Measurements from ENCODE around the gene SOS2. TPM values are rescaled to one million over a fixed set of nuclear protein-coding genes. Genes with fewer than 3 reads are reported as not detected.

SOS2 gene
- total and polyA plus RNA-seq, 2 of the 8 experiments (the other 6 are each of a cell fraction or from before 2014, with no cell fraction given), result 2.8 to 12.7 TPM

- no peak for DNase-seq (ENCODE audit: low read depth in 1 of 2, low spot score in 2 of 2)
- H3K27ac ChIP-seq (ENCODE audit: low read depth, low read length), result no peak overlapping the region
- TF ChIP-seq EP300 (IDR thresholded peaks at IDR 0.05; ENCODE audit: borderline replicate concordance in 1 of 2, low read depth in 2 of 2, low read length in 2 of 2), result no peak
- TF ChIP-seq YY1 (IDR thresholded peaks at IDR 0.05; ENCODE audit: low read depth, low read length), result no peak
- TF ChIP-seq BCL11A (IDR thresholded peaks at IDR 0.05; ENCODE audit: low read depth in 2 of 2, low read length in 2 of 2), result no peak
- TF ChIP-seq BACH1 (IDR thresholded peaks at IDR 0.05; ENCODE audit: low read length), result no peak
- TF ChIP-seq TBP (IDR thresholded peaks at IDR 0.05; ENCODE audit: low read depth, low read length), result no peak
- TF ChIP-seq HDAC6 (IDR thresholded peaks at IDR 0.05; ENCODE audit: low read depth, low read length), result no peak
- no peak for TF ChIP-seq SAP30 (IDR thresholded peaks at IDR 0.05; ENCODE audit: insufficient read depth, insufficient replicate concordance, low read length)
- no peak for TF ChIP-seq EZH2 (IDR thresholded peaks at IDR 0.05; ENCODE audit: low read depth, low read length, severe bottlenecking)
- H3K79me2 ChIP-seq (ENCODE audit: control insufficient read depth in 1 of 2, insufficient read depth in 2 of 2, low read length in 2 of 2), result no peaks in the 10 kb centered on the region; a peak in 1 of 4 replicates
- H3K4ac ChIP-seq (replicated peaks; ENCODE audit: insufficient read length, low read depth, low read length), result no peak overlapping the region
- no peak overlapping the region for H3K14ac ChIP-seq (ENCODE audit: insufficient read length)
- H2AFZ ChIP-seq (ENCODE audit: low read length), result no peak overlapping the region
- no peak overlapping the region for H3K4me2 ChIP-seq (ENCODE audit: insufficient read depth in 1 of 2, low read depth in 2 of 2, low read length in 2 of 2)
- no peak overlapping the region for H2BK20ac ChIP-seq (ENCODE audit: low read length)
- CTCF ChIA-PET (ENCODE audit: partially characterized antibody), result no interaction called here
- no peaks in the 10 kb centered on the region for H3K9me3 ChIP-seq (ENCODE audit: insufficient read depth in 2 of 2, low read depth in 1 of 2, low read length in 1 of 2)
- no peak overlapping the region for H3K18ac ChIP-seq (ENCODE audit: extremely low read depth, low read length)
- H4K8ac ChIP-seq (ENCODE audit: extremely low read depth, insufficient read depth, low read length), result no peak overlapping the region
- no peak overlapping the region for H4K5ac ChIP-seq (ENCODE audit: insufficient read length, low read depth, low read length)
- H3K56ac ChIP-seq (replicated peaks; ENCODE audit: insufficient read length, low read depth, low read length), result no peak overlapping the region
- H4K20me1 ChIP-seq (replicated peaks in 1 of 2; ENCODE audit: control insufficient read depth in 1 of 2, insufficient read depth in 2 of 2, low read length in 2 of 2), result peaks cover 0 to 1% of the 10 kb centered on the region in 2 experiments
- 89% methylated on average over 2 of the region's 2 CpGs; no CpG with 5 or more reads in 1 of the 2 experiments for WGBS, 2 experiments (ENCODE audit: extremely low coverage in 1 of 2, insufficient coverage in 1 of 2, insufficient read length in 1 of 2, insufficient replicate concordance in 2 of 2, low coverage in 1 of 2, low lambda C conversion rate in 2 of 2, missing lambda C conversion rate in 1 of 2)
- H3K4me3 ChIP-seq (ENCODE audit: extremely low read depth in 1 of 4, insufficient read depth in 2 of 4, low read depth in 3 of 4, low read length in 4 of 4), result no peak overlapping the region
- no peak overlapping the region for H4K91ac ChIP-seq (replicated peaks; ENCODE audit: insufficient read length, low read length)
- H2BK12ac ChIP-seq (ENCODE audit: low read depth, low read length), result no peak overlapping the region
- H2AK5ac ChIP-seq (ENCODE audit: low read depth, low read length), result no peak overlapping the region
- no peak overlapping the region for H3K9ac ChIP-seq (replicated peaks in 1 of 4; ENCODE audit: extremely low read depth in 1 of 4, low read depth in 3 of 4, low read length in 3 of 4)
- POLR2A ChIA-PET (ENCODE audit: partially characterized antibody), result no interaction called here
- no peaks in the 10 kb centered on the region for H3K27me3 ChIP-seq (replicated peaks in 1 of 4; ENCODE audit: control insufficient read depth in 3 of 4, extremely low read depth in 1 of 4, insufficient read depth in 3 of 4, low read length in 3 of 4)
- H3K23me2 ChIP-seq (ENCODE audit: low read depth, low read length), result no peaks in the 10 kb centered on the region
- H3K36me3 ChIP-seq (ENCODE audit: control insufficient read depth in 2 of 4, insufficient read depth in 4 of 4, low read length in 3 of 4), result no peaks in the 10 kb centered on the region
- no peak overlapping the region for H2BK15ac ChIP-seq (ENCODE audit: low read length)
- no peak overlapping the region for H2BK5ac ChIP-seq (ENCODE audit: low read depth, low read length)
- H3K23ac ChIP-seq (ENCODE audit: insufficient read length), result no peak overlapping the region
- FAIRE-seq, result no peak
- no peaks in the 10 kb centered on the region; the same call in 1 of the 2 replicates for H3K79me1 ChIP-seq (ENCODE audit: low read depth, low read length)
- H3K4me1 ChIP-seq (replicated peaks in 1 of 4; ENCODE audit: control insufficient read depth in 3 of 4, insufficient read depth in 4 of 4, low read length in 3 of 4), result no peaks in the 10 kb centered on the region
- no peak overlapping the region for H2BK120ac ChIP-seq (replicated peaks; ENCODE audit: low read depth, low read length)
Measured at GRCh38 chr14:50215416-50215815, 16.0 kb downstream of the SOS2 start.

Measured in H1 (cell line).